ENCODE data around the gene C1orf146. TPM values are rescaled to one million over a fixed set of nuclear protein-coding genes. Genes with fewer than 3 reads are reported as not detected.
"Not testable (repeated sequence)": the region's sequence is repeated elsewhere in the genome, so short reads cannot be mapped to it uniquely, and the experiment has no call there.

Gene C1orf146
- total RNA-seq = not detected in 2 replicates

- intact Hi-C loops (cut with micrococcal nuclease) = no loop called here
Measured at GRCh38 chr1:92217721-92218120, at the start of gene C1orf146. C1orf146 (plus strand) TSS chr1:92217915; CDS start chr1:92231421, 13,506 bp downstream.

- intact Hi-C loops (cut with micrococcal nuclease) = no loop called here
Measured at GRCh38 chr1:92168657-92169056, 49.1 kb upstream of the C1orf146 start.

- intact Hi-C loops (cut with micrococcal nuclease) = no loop called here
Measured at GRCh38 chr1:92169214-92170005, 48.3 kb upstream of the C1orf146 start.

- intact Hi-C loops (cut with micrococcal nuclease) = no loop called here
Measured at GRCh38 chr1:92184632-92185031, 33.1 kb upstream of the C1orf146 start.

- intact Hi-C loops (cut with micrococcal nuclease) = no loop called here
Measured at GRCh38 chr1:92186081-92186480, 31.6 kb upstream of the C1orf146 start.

GRCh38 chr1:92188436-92189255 is 29.1 kb upstream of the C1orf146 start:
- intact Hi-C loops (cut with micrococcal nuclease) = no loop called here

- intact Hi-C loops (cut with micrococcal nuclease) = no loop called here
Measured at GRCh38 chr1:92191726-92192125, 26.0 kb upstream of the C1orf146 start.

- intact Hi-C loops (cut with micrococcal nuclease) = no loop called here
Measured at GRCh38 chr1:92192246-92192645, 25.5 kb upstream of the C1orf146 start.

- intact Hi-C loops (cut with micrococcal nuclease) = no loop called here
Measured at GRCh38 chr1:92194511-92194910, 23.2 kb upstream of the C1orf146 start.

- intact Hi-C loops (cut with micrococcal nuclease) = no loop called here
Measured at GRCh38 chr1:92201973-92202372, 15.7 kb upstream of the C1orf146 start.

- intact Hi-C loops (cut with micrococcal nuclease) = no loop called here
Measured at GRCh38 chr1:92203105-92203504, 14.6 kb upstream of the C1orf146 start.

GRCh38 chr1:92210701-92211100 is 7.0 kb upstream of the C1orf146 start:
- intact Hi-C loops (cut with micrococcal nuclease) = no loop called here

GRCh38 chr1:92211166-92211565 is 6.5 kb upstream of the C1orf146 start:
- intact Hi-C loops (cut with micrococcal nuclease) = no loop called here

GRCh38 chr1:92218559-92218958 is 844 bp downstream of the C1orf146 start:
- intact Hi-C loops (cut with micrococcal nuclease) = no loop called here

- intact Hi-C loops (cut with micrococcal nuclease) = no loop called here
Measured at GRCh38 chr1:92219028-92219427, 1.3 kb downstream of the C1orf146 start.

GRCh38 chr1:92228401-92228800 is 10.7 kb downstream of the C1orf146 start:
- intact Hi-C loops (cut with micrococcal nuclease) = no loop called here

GRCh38 chr1:92230736-92231135 is 13.0 kb downstream of the C1orf146 start:
- intact Hi-C loops (cut with micrococcal nuclease) = no loop called here

- intact Hi-C loops (cut with micrococcal nuclease) = no loop called here
Measured at GRCh38 chr1:92240034-92240433, 22.3 kb downstream of the C1orf146 start.

GRCh38 chr1:92244376-92244775 is 26.7 kb downstream of the C1orf146 start:
- intact Hi-C loops (cut with micrococcal nuclease) = no loop called here

- intact Hi-C loops (cut with micrococcal nuclease) = not testable (repeated sequence)
Measured at GRCh38 chr1:92254714-92255113, 37.0 kb downstream of the C1orf146 start.

GRCh38 chr1:92259350-92259749 is 41.6 kb downstream of the C1orf146 start:
- intact Hi-C loops (cut with micrococcal nuclease) = no loop called here

- intact Hi-C loops (cut with micrococcal nuclease) = no loop called here
Measured at GRCh38 chr1:92262516-92262915, 44.8 kb downstream of the C1orf146 start.
